H9 (cell line): ENCODE measurements around the gene TBC1D9B. TPM values are rescaled to one million over a fixed set of nuclear protein-coding genes. Genes with fewer than 3 reads are reported as not detected.

Experiments used
- DNase-seq: peaks from one replicate; pipeline ENCODE4 v3.0.0-alpha.2; 2017
- H2AFZ ChIP-seq: one replicate; pipeline ENCODE4 v1.6.1; 2013; ENCODE audit warnings: mild to moderate bottlenecking, low read length, control low read depth, moderate library complexity
- H2AK5ac ChIP-seq: 2 replicates; pipeline ENCODE4 v1.6.1; 2013; ENCODE audit warnings: low read length, control low read depth, mixed read lengths; ENCODE audit not compliant: insufficient read length
- H2BK120ac ChIP-seq: one replicate; pipeline ENCODE4 v1.6.1; 2013; ENCODE audit warnings: low read depth, mild to moderate bottlenecking, low read length, control low read depth, inconsistent platforms; ENCODE audit not compliant: poor library complexity, severe bottlenecking
- H2BK12ac ChIP-seq: 2 replicates; pipeline ENCODE4 v1.6.1; 2013; ENCODE audit warnings: low read length, control low read depth, mixed read lengths, low read depth; ENCODE audit not compliant: insufficient read length
- H2BK15ac ChIP-seq: 2 replicates; pipeline ENCODE4 v1.6.1; 2013; ENCODE audit warnings: low read depth, low read length, control low read depth
- H2BK20ac ChIP-seq: one replicate; pipeline ENCODE4 v1.6.1; 2013; ENCODE audit warnings: low read depth, mild to moderate bottlenecking, low read length, control low read depth, inconsistent platforms; ENCODE audit not compliant: poor library complexity, severe bottlenecking
- H2BK5ac ChIP-seq: 2 replicates; pipeline ENCODE4 v1.6.1; 2013; ENCODE audit warnings: low read length, control low read depth, mixed read lengths; ENCODE audit not compliant: insufficient read length
- H3K14ac ChIP-seq: 2 replicates; pipeline ENCODE4 v1.6.1; 2013; ENCODE audit warnings: low read length, control low read depth; ENCODE audit not compliant: insufficient read depth
- H3K18ac ChIP-seq: 2 replicates; pipeline ENCODE4 v1.6.1; 2013; ENCODE audit warnings: low read depth, mild to moderate bottlenecking, mixed read lengths, low read length, control low read depth; ENCODE audit not compliant: insufficient read length
- H3K23ac ChIP-seq: 2 replicates; pipeline ENCODE4 v1.6.1; 2013; ENCODE audit warnings: low read length, control low read depth, mixed read lengths, low read depth; ENCODE audit not compliant: insufficient read length
- H3K23me2 ChIP-seq: 2 replicates; pipeline ENCODE4 v1.6.1; 2013; ENCODE audit warnings: low read depth, mild to moderate bottlenecking, mixed read lengths, low read length, control low read depth; ENCODE audit not compliant: insufficient read length, poor library complexity, severe bottlenecking
- H3K27ac ChIP-seq: 2 replicates; pipeline ENCODE4 v1.5.1; 2013; ENCODE audit warnings: low read length, control low read depth, mixed read lengths, low read depth; ENCODE audit not compliant: insufficient read length
- H3K27me3 ChIP-seq: 2 replicates; pipeline ENCODE4 v1.6.1; 2013; ENCODE audit warnings: low read length, control low read depth, inconsistent platforms; ENCODE audit not compliant: insufficient read depth
- H3K4ac ChIP-seq: 2 replicates; pipeline ENCODE4 v1.6.1; 2013; ENCODE audit warnings: low read depth, mild to moderate bottlenecking, control low read depth, inconsistent platforms, low read length, moderate library complexity
- H3K4me1 ChIP-seq: 2 replicates; pipeline ENCODE4 v1.6.1; 2013; ENCODE audit warnings: low read length, control low read depth, inconsistent platforms; ENCODE audit not compliant: insufficient read depth
- H3K4me2 ChIP-seq: 2 replicates; pipeline ENCODE4 v1.6.1; 2013; ENCODE audit warnings: low read length, control low read depth, mixed read lengths; ENCODE audit not compliant: insufficient read length, insufficient read depth
- H3K56ac ChIP-seq: 2 replicates; pipeline ENCODE4 v1.6.1; 2013; ENCODE audit warnings: low read depth, mild to moderate bottlenecking, mixed read lengths, low read length, control low read depth; ENCODE audit not compliant: insufficient read length
- H3K79me1 ChIP-seq: 2 replicates; pipeline ENCODE4 v1.6.1; 2013; ENCODE audit warnings: low read depth, mild to moderate bottlenecking, moderate library complexity, low read length, control low read depth, inconsistent platforms; ENCODE audit not compliant: insufficient read depth, poor library complexity, severe bottlenecking
- H3K79me2 ChIP-seq: 2 replicates; pipeline ENCODE4 v1.6.1; 2013; ENCODE audit warnings: low read length, control low read depth, inconsistent platforms; ENCODE audit not compliant: insufficient read depth
- H3K9ac ChIP-seq: 2 replicates; pipeline ENCODE4 v1.6.1; 2013; ENCODE audit warnings: low read length, control low read depth, mixed read lengths; ENCODE audit not compliant: insufficient read length; ENCODE audit errors: extremely low read depth
- H3K9me3 ChIP-seq: one replicate; pipeline ENCODE4 v1.6.1; 2013; ENCODE audit warnings: low read depth, low read length, inconsistent platforms; ENCODE audit not compliant: control insufficient read depth
- H3T11ph ChIP-seq: one replicate; pipeline ENCODE4 v1.6.1; 2013; ENCODE audit warnings: mild to moderate bottlenecking, low read length, control low read depth, inconsistent platforms
- H4K20me1 ChIP-seq: one replicate; pipeline ENCODE4 v1.6.1; 2013; ENCODE audit not compliant: control insufficient read depth, insufficient read length, insufficient read depth
- H4K5ac ChIP-seq: 2 replicates; pipeline ENCODE4 v1.6.1; 2013; ENCODE audit warnings: low read depth, mild to moderate bottlenecking, mixed read lengths, low read length, control low read depth; ENCODE audit not compliant: insufficient read length
- H4K8ac ChIP-seq: replicated peaks from 2 replicates; pipeline ENCODE4 v1.6.1; 2013; ENCODE audit warnings: low read length, control low read depth, mixed read lengths, low read depth; ENCODE audit not compliant: insufficient read length
- H4K91ac ChIP-seq: 2 replicates; pipeline ENCODE4 v1.6.1; 2013; ENCODE audit warnings: low read depth, mild to moderate bottlenecking, moderate library complexity, mixed read lengths, low read length, control low read depth; ENCODE audit not compliant: insufficient read length
- H3K27ac Mint-ChIP-seq, 3 experiments: 2 replicates in 2 of 3; 3 replicates in 1 of 3; pipeline ENCODE4 v1.8.0; 2020 to 2021; ENCODE audit warnings: mixed read lengths in 3 of 3, mild to moderate bottlenecking in 1 of 3, moderate library complexity in 1 of 3
- H3K27me3 Mint-ChIP-seq: 2 replicates; pipeline ENCODE4 v1.8.0; 2021; ENCODE audit warnings: low read depth, mild to moderate bottlenecking, moderate library complexity, mixed read lengths
- H3K36me3 Mint-ChIP-seq, 3 experiments: 2 replicates in 2 of 3; 3 replicates in 1 of 3; pipeline ENCODE4 v1.8.0; 2020 to 2021; ENCODE audit warnings: low read depth in 3 of 3, mixed read lengths in 3 of 3; ENCODE audit not compliant: insufficient read depth in 1 of 3
- H3K4me1 Mint-ChIP-seq, 2 experiments: 2 replicates each; pipeline ENCODE4 v1.8.0; 2020; ENCODE audit warnings: mixed read lengths in 2 of 2
- H3K4me3 Mint-ChIP-seq, 2 experiments: 2 replicates in 1 of 2; 3 replicates in 1 of 2; pipeline ENCODE4 v1.8.0; 2020 to 2021; ENCODE audit warnings: mild to moderate bottlenecking in 2 of 2, mixed read lengths in 2 of 2, moderate library complexity in 1 of 2
- H3K9me3 Mint-ChIP-seq, 2 experiments: 2 replicates in 1 of 2; 3 replicates in 1 of 2; pipeline ENCODE4 v1.8.0; 2020; ENCODE audit warnings: mild to moderate bottlenecking in 2 of 2, mixed read lengths in 2 of 2, moderate library complexity in 1 of 2
- WGBS: extraction: QIAGEN DNeasy Blood & Tissue Kit; methylation state at CpG from one replicate; pipeline ENCODE4 v1.1.7; 2013; ENCODE audit warnings: missing lambda C conversion rate, low lambda C conversion rate, mixed read lengths; ENCODE audit not compliant: insufficient read length; ENCODE audit errors: extremely low coverage; 5-methylcytosine and 5-hydroxymethylcytosine counted together
- total RNA-seq: library from RNA; stranded (reverse); gene quantifications from 2 replicates; pipeline ENCODE4 v1.2.1, GENCODE V29; 2021
- TF ChIP-seq, protein P1 (sequence below): fragments of 200-600 bp; sonication (generic); conservative IDR thresholded peaks from 3 replicates; pipeline ENCODE4 v1.8.0; 2021; ENCODE audit warnings: antibody characterized with exemption, mild to moderate bottlenecking

The TBC1D9B gene
- total RNA-seq, 1 experiment from 2014 or later, result 62.1 TPM

DNA sequence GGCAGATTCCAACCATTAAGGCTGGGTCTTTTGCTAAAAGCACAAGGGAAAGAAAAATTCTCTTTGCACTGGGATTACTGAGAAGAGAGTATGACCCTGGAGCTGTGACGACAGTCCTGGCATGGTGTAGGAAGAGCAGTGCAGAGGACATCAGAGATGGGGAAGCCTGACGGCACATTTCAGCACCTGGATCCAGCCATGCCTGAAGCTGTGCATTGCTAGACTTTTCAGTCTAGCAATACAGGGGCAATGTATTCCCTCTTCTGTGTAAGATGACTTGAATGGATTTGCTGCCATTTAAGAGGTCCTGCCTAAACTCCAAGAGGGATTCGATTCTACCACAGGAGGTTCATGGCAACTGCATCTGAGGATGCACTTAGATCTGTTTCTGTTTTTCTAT is 36.7 kb downstream of the TBC1D9B start:
- Histone ChIP-seq H3K27ac (no peak overlapping the region), H3K79me1 (no peaks in the 10 kb centered on the region), H3K4ac (no peak overlapping the region), H2AK5ac (no peak overlapping the region), H2BK20ac (no peak overlapping the region), H4K5ac (no peak overlapping the region), H3K56ac (no peak overlapping the region), H2AFZ (no peak overlapping the region), H3K27me3 (no peaks in the 10 kb centered on the region), H3K9ac (no peak overlapping the region), H2BK5ac (no peak overlapping the region), H3T11ph (no peak overlapping the region), H3K79me2 (no peaks in the 10 kb centered on the region), H3K18ac (no peak overlapping the region), H4K91ac (no peak overlapping the region), H3K4me2 (no peak overlapping the region), H3K9me3 (no peaks in the 10 kb centered on the region), H3K23me2 (no peaks in the 10 kb centered on the region), H3K23ac (no peak overlapping the region), H2BK12ac (no peak overlapping the region), H2BK120ac (no peak overlapping the region), H3K14ac (no peak overlapping the region), H4K20me1 (no peaks in the 10 kb centered on the region), H2BK15ac (no peak overlapping the region), H4K8ac (no peak overlapping the region), H3K4me1 (no peaks in the 10 kb centered on the region)
- DNase-seq, result no peak
- no peak overlapping the region for H3K4me3 Mint-ChIP-seq
- no CpG with 5 or more reads among the region's 3 CpGs for WGBS
- peaks cover 1% of the 10 kb centered on the region; the same call in 1 of the 2 replicates for H3K27me3 Mint-ChIP-seq
- H3K36me3 Mint-ChIP-seq, result peaks cover 8 to 39% (median 37%) of the 10 kb centered on the region in 3 experiments; a peak in 6 of 7 replicates
- H3K9me3 Mint-ChIP-seq, result no peaks in the 10 kb centered on the region
- TF ChIP-seq, protein P1, sequence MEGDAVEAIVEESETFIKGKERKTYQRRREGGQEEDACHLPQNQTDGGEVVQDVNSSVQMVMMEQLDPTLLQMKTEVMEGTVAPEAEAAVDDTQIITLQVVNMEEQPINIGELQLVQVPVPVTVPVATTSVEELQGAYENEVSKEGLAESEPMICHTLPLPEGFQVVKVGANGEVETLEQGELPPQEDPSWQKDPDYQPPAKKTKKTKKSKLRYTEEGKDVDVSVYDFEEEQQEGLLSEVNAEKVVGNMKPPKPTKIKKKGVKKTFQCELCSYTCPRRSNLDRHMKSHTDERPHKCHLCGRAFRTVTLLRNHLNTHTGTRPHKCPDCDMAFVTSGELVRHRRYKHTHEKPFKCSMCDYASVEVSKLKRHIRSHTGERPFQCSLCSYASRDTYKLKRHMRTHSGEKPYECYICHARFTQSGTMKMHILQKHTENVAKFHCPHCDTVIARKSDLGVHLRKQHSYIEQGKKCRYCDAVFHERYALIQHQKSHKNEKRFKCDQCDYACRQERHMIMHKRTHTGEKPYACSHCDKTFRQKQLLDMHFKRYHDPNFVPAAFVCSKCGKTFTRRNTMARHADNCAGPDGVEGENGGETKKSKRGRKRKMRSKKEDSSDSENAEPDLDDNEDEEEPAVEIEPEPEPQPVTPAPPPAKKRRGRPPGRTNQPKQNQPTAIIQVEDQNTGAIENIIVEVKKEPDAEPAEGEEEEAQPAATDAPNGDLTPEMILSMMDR, result no peak
- peaks cover 9 to 23% of the 10 kb centered on the region in 2 experiments for H3K4me1 Mint-ChIP-seq
- peak overlapping the region in 1 of 3 experiments; percentile 72; a peak in 1 of 7 replicates for H3K27ac Mint-ChIP-seq
